Parathyroid adenoma (tissue), 2 donors: ENCODE measurements around the gene NFIB.

ENCODE experiments used
- H2AFZ ChIP-seq: fragments of 300-600 bp; sonication (generic); one replicate; pipeline ENCODE4 v1.7.0; 2017; ENCODE audit warnings: antibody characterized with exemption, mild to moderate bottlenecking
- H3K27ac ChIP-seq: fragments of 300-600 bp; sonication (generic); one replicate; pipeline ENCODE4 v1.7.0; 2017
- H3K27me3 ChIP-seq: fragments of 300-600 bp; sonication (generic); one replicate; pipeline ENCODE4 v1.7.0; 2017; ENCODE audit warnings: low read length; ENCODE audit not compliant: control insufficient read depth, insufficient read depth
- H3K36me3 ChIP-seq: fragments of 300-600 bp; sonication (generic); one replicate; pipeline ENCODE4 v1.7.0; 2017; ENCODE audit warnings: low read length; ENCODE audit not compliant: control insufficient read depth, insufficient read depth
- H3K4me1 ChIP-seq: fragments of 300-600 bp; sonication (generic); one replicate; pipeline ENCODE4 v1.7.0; 2017; ENCODE audit warnings: control low read depth
- H3K4me2 ChIP-seq: fragments of 300-600 bp; sonication (generic); one replicate; pipeline ENCODE4 v1.7.0; 2017; ENCODE audit warnings: low read length
- H3K4me3 ChIP-seq: fragments of 300-600 bp; sonication (generic); one replicate; pipeline ENCODE4 v1.7.0; 2017; ENCODE audit warnings: low read depth, low read length
- H3K79me2 ChIP-seq: fragments of 300-600 bp; sonication (generic); one replicate; pipeline ENCODE4 v1.7.0; 2017; ENCODE audit warnings: control low read depth
- H3K9ac ChIP-seq: fragments of 300-600 bp; sonication (generic); one replicate; pipeline ENCODE4 v1.7.0; 2017; ENCODE audit warnings: mild to moderate bottlenecking
- H3K9me3 ChIP-seq: fragments of 300-600 bp; sonication (generic); one replicate; pipeline ENCODE4 v1.7.0; 2017; ENCODE audit warnings: low read length; ENCODE audit not compliant: control insufficient read depth
- CTCF ChIP-seq: fragments of 300-600 bp; sonication (generic); IDR thresholded peaks from one replicate; pipeline ENCODE4 v1.7.0; 2017; ENCODE audit warnings: antibody characterized with exemption, mild to moderate bottlenecking
- donor health status: primary hyperparathyroidism.

Gene NFIB

GRCh38 chr9:14153310-14153720 lies 160.6 kb downstream of the NFIB start:
- Histone ChIP-seq H3K36me3 (no peaks in the 10 kb centered on the region), H3K9me3 (no peaks in the 10 kb centered on the region), H3K4me2 (no peak overlapping the region), H3K9ac (no peak overlapping the region), H2AFZ (no peak overlapping the region), H3K27me3 (no peaks in the 10 kb centered on the region), H3K4me1 (no peaks in the 10 kb centered on the region), H3K4me3 (no peak overlapping the region), H3K79me2 (no peaks in the 10 kb centered on the region), H3K27ac (no peak overlapping the region)
- no peak for TF ChIP-seq CTCF

- Histone ChIP-seq H3K4me2 (no peak overlapping the region), H3K9ac (no peak overlapping the region), H3K36me3 (no peaks in the 10 kb centered on the region), H3K9me3 (no peaks in the 10 kb centered on the region), H3K79me2 (no peaks in the 10 kb centered on the region), H2AFZ (no peak overlapping the region), H3K27me3 (no peaks in the 10 kb centered on the region), H3K4me1 (no peaks in the 10 kb centered on the region), H3K4me3 (no peak overlapping the region), H3K27ac (no peak overlapping the region)
- TF ChIP-seq CTCF = no peak
Measured at GRCh38 chr9:14151451-14151850, 162.5 kb downstream of the NFIB start.

- Histone ChIP-seq H3K27ac (no peak overlapping the region), H3K9ac (no peak overlapping the region), H3K36me3 (no peaks in the 10 kb centered on the region), H3K9me3 (no peaks in the 10 kb centered on the region), H3K4me2 (no peak overlapping the region), H3K27me3 (no peaks in the 10 kb centered on the region), H3K4me3 (no peak overlapping the region), H3K79me2 (no peaks in the 10 kb centered on the region), H2AFZ (no peak overlapping the region), H3K4me1 (no peaks in the 10 kb centered on the region)
- TF ChIP-seq CTCF = no peak
Measured at GRCh38 chr9:14148501-14149103, 165.3 kb downstream of the NFIB start.

- Histone ChIP-seq H3K27me3 (no peaks in the 10 kb centered on the region), H2AFZ (no peak overlapping the region), H3K4me1 (no peaks in the 10 kb centered on the region), H3K36me3 (no peaks in the 10 kb centered on the region), H3K9me3 (no peaks in the 10 kb centered on the region), H3K79me2 (no peaks in the 10 kb centered on the region), H3K4me2 (no peak overlapping the region), H3K9ac (no peak overlapping the region), H3K4me3 (no peak overlapping the region), H3K27ac (no peak overlapping the region)
- TF ChIP-seq CTCF = no peak
Measured at GRCh38 chr9:14147738-14148137, 166.2 kb downstream of the NFIB start.

GRCh38 chr9:14146201-14146874 lies 167.6 kb downstream of the NFIB start:
- Histone ChIP-seq H3K4me2 (no peak overlapping the region), H3K4me3 (no peak overlapping the region), H3K4me1 (no peaks in the 10 kb centered on the region), H3K9me3 (no peaks in the 10 kb centered on the region), H3K9ac (no peak overlapping the region), H3K27ac (no peak overlapping the region), H3K79me2 (no peaks in the 10 kb centered on the region), H3K27me3 (no peaks in the 10 kb centered on the region), H3K36me3 (no peaks in the 10 kb centered on the region), H2AFZ (no peak overlapping the region)
- no peak for TF ChIP-seq CTCF
